Right renal cortex interstitium (tissue), 3 donors: ENCODE data around the gene PAX3. TPM values are rescaled to one million over a fixed set of nuclear protein-coding genes. Genes with fewer than 3 reads are reported as not detected.
"Not testable (repeated sequence)": the region's sequence is repeated elsewhere in the genome, so short reads cannot be mapped to it uniquely, and the experiment has no call there.

Source experiments
- DNase-seq, 3 donors: peaks; one replicate each; pipeline ENCODE4 v3.0.0-alpha.2; 2013; ENCODE audit warnings: low read depth in 3 of 3, low spot score in 2 of 3
- polyA plus RNA-seq, 3 donors: library from polyadenylated mRNA; unstranded; fragments of 120-200 nt; gene quantifications; one replicate each; pipeline ENCODE4 v1.2.1, GENCODE V29; 2013; ENCODE audit not compliant: insufficient read length in 3 of 3

PAX3 gene
- polyA plus RNA-seq, 3 donors, result not detected

GRCh38 chr2:222159221-222159620 lies 139.6 kb downstream of the PAX3 start:
- DNase-seq, result no peak

GRCh38 chr2:222155003-222155664 lies 143.7 kb downstream of the PAX3 start:
- DNase-seq, result not testable (repeated sequence)

Other genes starting within 250 kb of the PAX3 start
- 10 to 100 TPM; 16.0 to 19.5 (median 18.5) TPM for gene SGPP2, start 125.5 kb upstream of the PAX3 start, polyA plus RNA-seq